CD14-positive monocyte (primary cell): ENCODE results near the gene HOXA2. TPM values are rescaled to one million over a fixed set of nuclear protein-coding genes. Genes with fewer than 3 reads are reported as not detected.

Source experiments
- DNase-seq, 3 donors: peaks; one replicate each; pipeline ENCODE4 v3.0.0-alpha.2; 2011 to 2022
- H2AFZ ChIP-seq: 2 replicates; pipeline ENCODE4 v1.6.0; 2012; ENCODE audit warnings: mild to moderate bottlenecking, low read depth, low read length, inconsistent platforms; ENCODE audit not compliant: insufficient read depth, poor library complexity, severe bottlenecking
- H3K27ac ChIP-seq, 2 donors: 1 replicate in 1 of 2; 2 replicates in 1 of 2; pipeline ENCODE4 v1.5.1; 2012 to 2013; ENCODE audit warnings: low read length in 2 of 2, control low read depth in 1 of 2, inconsistent platforms in 1 of 2, low read depth in 1 of 2, mild to moderate bottlenecking in 1 of 2
- H3K27me3 ChIP-seq, 2 donors: one replicate each; pipeline versions ENCODE4 v1.6.0 to v1.6.1; 2011 to 2013; ENCODE audit warnings: low read length in 2 of 2; ENCODE audit not compliant: control insufficient read depth in 2 of 2, insufficient read depth in 2 of 2
- H3K36me3 ChIP-seq, 2 donors: replicated peaks in 1 of 2; 1 replicate in 1 of 2; 2 replicates in 1 of 2; pipeline versions ENCODE4 v1.5.1 to v1.6.1; 2012 to 2013; ENCODE audit warnings: low read length in 2 of 2, control low read depth in 1 of 2, inconsistent platforms in 1 of 2, mild to moderate bottlenecking in 1 of 2; ENCODE audit not compliant: insufficient read depth in 2 of 2, control insufficient read depth in 1 of 2
- H3K4me1 ChIP-seq, 2 donors: 1 replicate in 1 of 2; 2 replicates in 1 of 2; pipeline versions ENCODE4 v1.5.1 to v1.6.1; 2012 to 2013; ENCODE audit warnings: low read length in 2 of 2, control low read depth in 1 of 2, inconsistent platforms in 1 of 2, mild to moderate bottlenecking in 1 of 2, moderate library complexity in 1 of 2; ENCODE audit not compliant: insufficient read depth in 2 of 2, control insufficient read depth in 1 of 2
- H3K4me2 ChIP-seq: replicated peaks from 2 replicates; pipeline ENCODE3; 2012; ENCODE audit warnings: low read length, moderate library complexity, mild to moderate bottlenecking; ENCODE audit not compliant: poor library complexity, severe bottlenecking; ENCODE audit errors: extremely low read depth
- H3K4me3 ChIP-seq, 3 experiments: fragments of 200-600 bp in 1 of 3; sonication (generic) in 1 of 3; replicated peaks in 1 of 3; 1 replicate in 2 of 3; 2 replicates in 1 of 3; pipeline ENCODE4 v1.5.1; 2011 to 2013; ENCODE audit warnings: low read length in 3 of 3, mild to moderate bottlenecking in 3 of 3, control low read depth in 2 of 3, low read depth in 2 of 3, inconsistent platforms in 1 of 3, moderate library complexity in 1 of 3
- H3K79me2 ChIP-seq: 2 replicates; pipeline ENCODE4 v1.6.0; 2012; ENCODE audit warnings: mild to moderate bottlenecking, control low read depth, inconsistent platforms, low read length, moderate library complexity; ENCODE audit not compliant: insufficient read depth
- H3K9ac ChIP-seq: 2 replicates; pipeline ENCODE4 v1.6.0; 2017; ENCODE audit warnings: low read length, mild to moderate bottlenecking; ENCODE audit not compliant: insufficient read depth, poor library complexity, severe bottlenecking
- H3K9me3 ChIP-seq, 2 donors: replicated peaks in 1 of 2; 1 replicate in 1 of 2; 2 replicates in 1 of 2; pipeline versions ENCODE4 v1.5.1 to v1.6.1; 2012 to 2013; ENCODE audit warnings: low read length in 2 of 2, control low read depth in 1 of 2; ENCODE audit not compliant: control insufficient read depth in 1 of 2, insufficient read depth in 1 of 2
- H4K20me1 ChIP-seq: 2 replicates; pipeline ENCODE4 v1.6.0; 2012; ENCODE audit warnings: mild to moderate bottlenecking, low read length, control low read depth, moderate library complexity; ENCODE audit not compliant: insufficient read depth
- H3K27ac Mint-ChIP-seq, 7 donors: one replicate each; pipeline ENCODE4 v1.8.0; 2020; ENCODE audit warnings: mild to moderate bottlenecking in 7 of 7, mixed read lengths in 7 of 7, moderate library complexity in 6 of 7, inconsistent platforms in 2 of 7
- H3K27me3 Mint-ChIP-seq, 3 donors: one replicate each; pipeline ENCODE4 v1.8.0; 2021 to 2022; ENCODE audit warnings: low read depth in 3 of 3, mild to moderate bottlenecking in 3 of 3, mixed read lengths in 3 of 3, moderate library complexity in 3 of 3, inconsistent platforms in 1 of 3
- H3K36me3 Mint-ChIP-seq, 2 donors: one replicate each; pipeline ENCODE4 v1.8.0; 2020; ENCODE audit warnings: mixed read lengths in 2 of 2, inconsistent platforms in 1 of 2, mild to moderate bottlenecking in 1 of 2
- H3K4me1 Mint-ChIP-seq: one replicate; pipeline ENCODE4 v1.8.0; 2020; ENCODE audit warnings: mild to moderate bottlenecking, mixed read lengths
- H3K4me3 Mint-ChIP-seq, 2 donors: one replicate each; pipeline ENCODE4 v1.8.0; 2020; ENCODE audit warnings: mild to moderate bottlenecking in 2 of 2, mixed read lengths in 2 of 2, moderate library complexity in 1 of 2
- H3K9me3 Mint-ChIP-seq, 7 donors: one replicate each; pipeline ENCODE4 v1.8.0; 2020 to 2022; ENCODE audit warnings: mixed read lengths in 7 of 7, mild to moderate bottlenecking in 6 of 7, moderate library complexity in 6 of 7, inconsistent platforms in 2 of 7
- CTCF ChIP-seq: fragments of 200-600 bp; IDR thresholded peaks from one replicate; pipeline ENCODE4 v1.8.0; 2022; ENCODE audit warnings: antibody characterized with exemption, mild to moderate bottlenecking
- WGBS: methylation state at CpG from one replicate; pipeline ENCODE4 v1.1.5; 2013; ENCODE audit warnings: missing lambda C conversion rate; ENCODE audit not compliant: insufficient coverage; 5-methylcytosine and 5-hydroxymethylcytosine counted together
- intact Hi-C, 2 donors: fragments of 100-400 bp; cut with micrococcal nuclease; formaldehyde crosslinking; loops; one replicate each; pipeline versions ENCODE4 v1.15.0 to v1.15.1; 2023
- polyA plus RNA-seq, 3 donors: library from polyadenylated mRNA; depleted of rRNA in 1 of 3; unstranded in 2 of 3; stranded (reverse) in 1 of 3; fragments of 300-500 nt in 2 of 3; fragments of >200 nt in 1 of 3; fragmentation: Illumina TruSeq in 2 of 3; gene quantifications; 1 replicate in 2 of 3; 2 replicates in 1 of 3; pipeline ENCODE4 v1.2.3, GENCODE V29; 2012 to 2021

Gene HOXA2
- polyA plus RNA-seq, 3 donors = not detected

GRCh38 chr7:27101171-27101956, 1.1 kb downstream of the HOXA2 start:
- 98% methylated on average over 17 of the region's 25 CpGs for WGBS
- Histone ChIP-seq H2AFZ (no peak overlapping the region), H3K9me3 (peaks cover 0 to 24% of the 10 kb centered on the region in 2 donors), H3K4me2 (peak overlapping the region; percentile 49), H3K27ac (no peak overlapping the region), H3K27me3 (peaks cover 56 to 91% of the 10 kb centered on the region in 2 donors), H3K79me2 (peaks cover 27% of the 10 kb centered on the region), H3K9ac (no peak overlapping the region), H3K36me3 (peaks cover 9 to 32% of the 10 kb centered on the region in 2 donors), H3K4me1 (peaks cover 38 to 43% of the 10 kb centered on the region in 2 donors), H4K20me1 (peaks cover 83% of the 10 kb centered on the region), H3K4me3 (no peak overlapping the region)
- no peak for TF ChIP-seq CTCF
- Mint-ChIP-seq H3K27me3 (peaks cover 77 to 94% (median 84%) of the 10 kb centered on the region in 3 donors), H3K36me3 (peaks cover 54 to 57% of the 10 kb centered on the region in 2 donors), H3K9me3 (peaks cover 0 to 46% (median 19%) of the 10 kb centered on the region in 7 donors), H3K27ac (no peak overlapping the region), H3K4me3 (peak overlapping the region in 1 of 2 donors; percentile 79), H3K4me1 (peaks cover 50% of the 10 kb centered on the region)
- intact Hi-C loops = no loop called here
- DNase-seq = peak in 1 of 3 donors; percentile 21

DNA sequence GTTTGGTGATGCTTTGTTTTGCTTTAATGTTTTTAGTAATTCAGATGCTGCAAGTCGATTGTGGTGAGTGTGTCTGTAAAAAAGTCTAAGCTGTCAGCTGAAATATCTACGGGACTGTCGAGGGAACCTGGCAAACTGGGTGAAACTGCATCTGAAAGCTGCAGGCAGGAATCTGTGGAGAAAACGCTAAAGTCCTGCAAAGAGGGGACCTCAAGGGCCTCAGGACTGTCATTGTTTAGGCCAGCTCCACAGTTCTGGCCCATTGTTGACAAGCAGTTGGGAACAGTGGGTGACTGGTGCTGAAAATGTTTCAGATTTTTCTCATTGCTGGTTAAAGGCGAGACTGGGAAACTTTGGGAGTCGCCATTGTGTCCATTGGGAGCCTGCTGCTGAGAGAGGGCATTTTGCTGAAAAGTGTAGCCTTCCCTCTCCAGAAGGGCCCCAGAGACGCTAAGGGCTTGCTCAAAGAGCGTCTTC, 1.8 kb downstream of the HOXA2 start:
- H2AFZ ChIP-seq = no peak overlapping the region
- H4K20me1 ChIP-seq = peaks cover 83% of the 10 kb centered on the region
- H3K4me3 ChIP-seq = no peak overlapping the region
- no peak overlapping the region for H3K4me2 ChIP-seq
- H3K27ac Mint-ChIP-seq = no peak overlapping the region
- peaks cover 75 to 88% (median 79%) of the 10 kb centered on the region in 3 donors for H3K27me3 Mint-ChIP-seq
- peaks cover 38 to 43% of the 10 kb centered on the region in 2 donors for H3K4me1 ChIP-seq
- H3K9me3 ChIP-seq = peaks cover 0 to 24% of the 10 kb centered on the region in 2 donors
- H3K27me3 ChIP-seq = peaks cover 56 to 84% of the 10 kb centered on the region in 2 donors
- DNase-seq = no peak
- H3K27ac ChIP-seq = no peak overlapping the region
- H3K79me2 ChIP-seq = peaks cover 31% of the 10 kb centered on the region
- H3K4me1 Mint-ChIP-seq = peaks cover 51% of the 10 kb centered on the region
- peaks cover 0 to 46% (median 19%) of the 10 kb centered on the region in 7 donors for H3K9me3 Mint-ChIP-seq
- H3K4me3 Mint-ChIP-seq = peak overlapping the region in 1 of 2 donors; percentile 79
- no peak for TF ChIP-seq CTCF
- WGBS = 100% methylated on average over 6 of the region's 8 CpGs
- peaks cover 9 to 32% of the 10 kb centered on the region in 2 donors for H3K36me3 ChIP-seq
- no peak overlapping the region for H3K9ac ChIP-seq
- intact Hi-C loops = no loop called here
- peaks cover 54 to 57% of the 10 kb centered on the region in 2 donors for H3K36me3 Mint-ChIP-seq
